Kidney (tissue), 14 donors: ENCODE results near the gene PROC. TPM values are rescaled to one million over a fixed set of nuclear protein-coding genes. Genes with fewer than 3 reads are reported as not detected.

Experiments
- DNase-seq, 5 donors: peaks; one replicate each; pipeline ENCODE4 v3.0.0-alpha.2; 2013 to 2020
- FAIRE-seq: peaks from 2 replicates; lab custom pipeline; 2012; peaks lifted over from hg19 to GRCh38; lab: Jason Lieb, UNC
- H3K27ac ChIP-seq, 2 donors: one replicate each; pipeline ENCODE4 v1.7.0; 2013; ENCODE audit warnings: low read depth in 2 of 2, low read length in 2 of 2, inconsistent platforms in 1 of 2
- H3K27me3 ChIP-seq: one replicate; pipeline ENCODE4 v1.7.1; 2013; ENCODE audit warnings: low read length, inconsistent platforms; ENCODE audit not compliant: control insufficient read depth, insufficient read depth
- H3K36me3 ChIP-seq, 3 donors: one replicate each; pipeline versions ENCODE4 v1.7.0 to v1.7.1; 2013; ENCODE audit warnings: low read length in 3 of 3, control low read depth in 1 of 3, inconsistent platforms in 1 of 3; ENCODE audit not compliant: insufficient read depth in 3 of 3, control insufficient read depth in 2 of 3
- H3K4me1 ChIP-seq, 3 donors: one replicate each; pipeline versions ENCODE4 v1.7.0 to v1.7.1; 2013; ENCODE audit warnings: low read length in 3 of 3, inconsistent platforms in 1 of 3, low read depth in 1 of 3; ENCODE audit not compliant: control insufficient read depth in 2 of 3, insufficient read depth in 2 of 3
- H3K4me3 ChIP-seq, 3 donors: one replicate each; pipeline versions ENCODE4 v1.7.0 to v1.8.1; 2013; ENCODE audit warnings: low read length in 3 of 3, control low read depth in 1 of 3, inconsistent platforms in 1 of 3
- H3K9ac ChIP-seq, 3 donors: one replicate each; pipeline versions ENCODE4 v1.7.0 to v1.7.1; 2013; ENCODE audit warnings: low read length in 3 of 3, control low read depth in 1 of 3, inconsistent platforms in 1 of 3
- H3K9me3 ChIP-seq, 3 donors: one replicate each; pipeline versions ENCODE4 v1.7.0 to v1.7.1; 2013; ENCODE audit warnings: low read length in 3 of 3, control low read depth in 1 of 3, inconsistent platforms in 1 of 3; ENCODE audit not compliant: control insufficient read depth in 2 of 3, insufficient read depth in 1 of 3
- CTCF ChIP-seq: IDR thresholded peaks from 3 replicates; pipeline ENCODE4 v1.5.1; 2012; ENCODE audit warnings: mild to moderate bottlenecking, moderate library complexity, borderline replicate concordance; ENCODE audit not compliant: insufficient read depth; ENCODE audit errors: extremely low read depth
- intact Hi-C: fragments of 100-400 bp; cut with DNase I; formaldehyde crosslinking; loops from one replicate; pipeline ENCODE4 v1.11.1; 2022
- polyA plus RNA-seq: library from polyadenylated mRNA; stranded (reverse); fragments of 350-450 nt; fragmentation: Illumina TruSeq; extraction: RNeasy Lipid Tissue Mini Kit (QIAGEN cat#74804); gene quantifications from one replicate; pipeline ENCODE4 v1.2.3, GENCODE V29; 2014; ENCODE audit warnings: low read depth, low replicate concordance; ENCODE audit not compliant: insufficient read depth
- total RNA-seq: library from RNA; stranded (reverse); fragmentation: NEBNext Ultra II Directional; extraction: Animal tissue kit (Norgen Biotek cat#: 25700); gene quantifications from one replicate; pipeline ENCODE4 v1.2.1, GENCODE V29; 2021
- donor health status: control.
- donor health status: control.
- donor health status: control.
- donor health status: control.
- donor health status: control.
- donor health status: DM: yes; HTN: yes; CAD: no.
- donor health status: Normal renal cell carcinoma (clear cell type).

PROC gene
- total and polyA plus RNA-seq, 2 donors from 2014 or later = 5.9 to 51.0 TPM

GRCh38 chr2:127373362-127374083 is 44.7 kb upstream of the PROC start:
- peaks cover 0 to 2% (median 0%) of the 10 kb centered on the region in 3 donors for H3K36me3 ChIP-seq
- no peak for TF ChIP-seq CTCF
- peaks cover 0 to 5% (median 0%) of the 10 kb centered on the region in 3 donors for H3K4me1 ChIP-seq
- H3K27me3 ChIP-seq = no peaks in the 10 kb centered on the region
- H3K4me3 ChIP-seq = no peak overlapping the region
- intact Hi-C loops = no loop called here
- H3K9me3 ChIP-seq = no peaks in the 10 kb centered on the region
- H3K27ac ChIP-seq = no peak overlapping the region
- H3K9ac ChIP-seq = no peak overlapping the region
- DNase-seq = no peak
- FAIRE-seq = no peak

- no peak for DNase-seq
- TF ChIP-seq CTCF = no peak
- H3K4me1 ChIP-seq = peaks cover 0 to 3% (median 0%) of the 10 kb centered on the region in 3 donors
- H3K4me3 ChIP-seq = no peak overlapping the region
- intact Hi-C loops = no loop called here
- no peak overlapping the region for H3K9ac ChIP-seq
- H3K27ac ChIP-seq = no peak overlapping the region
- no peaks in the 10 kb centered on the region for H3K9me3 ChIP-seq
- FAIRE-seq = no peak
- H3K36me3 ChIP-seq = peaks cover 0 to 2% (median 0%) of the 10 kb centered on the region in 3 donors
- H3K27me3 ChIP-seq = no peaks in the 10 kb centered on the region
Observed at GRCh38 chr2:127376257-127376656, 42.0 kb upstream of the PROC start.

- peaks cover 0 to 2% (median 0%) of the 10 kb centered on the region in 3 donors for H3K36me3 ChIP-seq
- intact Hi-C loops = no loop called here
- no peaks in the 10 kb centered on the region for H3K9me3 ChIP-seq
Observed at GRCh38 chr2:127377262-127377661, 41.0 kb upstream of the PROC start.

More at GRCh38 chr2:127377262-127377661, 41.0 kb upstream of the PROC start:
- peaks cover 0 to 6% (median 0%) of the 10 kb centered on the region in 3 donors for H3K4me1 ChIP-seq
- DNase-seq = no peak
- H3K27me3 ChIP-seq = no peaks in the 10 kb centered on the region
- no peak overlapping the region for H3K9ac ChIP-seq
- no peak for TF ChIP-seq CTCF
- no peak overlapping the region for H3K27ac ChIP-seq
- no peak for FAIRE-seq
- H3K4me3 ChIP-seq = no peak overlapping the region
